C4-2B (cell line): Measurements from ENCODE around the gene OR52B2.

ENCODE experiments used
- H3K27ac ChIP-seq: fragments of 450-650 bp; 2 replicates; pipeline ENCODE4 v1.5.1; 2017
- CTCF ChIP-seq: fragments of 450-650 bp; conservative IDR thresholded peaks from 2 replicates; pipeline ENCODE4 v1.5.1; 2017; ENCODE audit warnings: mild to moderate bottlenecking
- ZFX ChIP-seq: fragments of 450-650 bp; IDR thresholded peaks from 2 replicates; pipeline ENCODE4 v1.6.1; 2017

The OR52B2 gene

GRCh38 chr11:6170226-6170625 lies at the start of gene OR52B2:
Gene OR52B2, minus strand, starts transcription at chr11:6170326. Its CDS starts 0 bp downstream, at chr11:6170326.
- TF ChIP-seq ZFX: no peak
- no peak for TF ChIP-seq CTCF
- H3K27ac ChIP-seq: no peak within 1 kb of the TSS

DNA sequence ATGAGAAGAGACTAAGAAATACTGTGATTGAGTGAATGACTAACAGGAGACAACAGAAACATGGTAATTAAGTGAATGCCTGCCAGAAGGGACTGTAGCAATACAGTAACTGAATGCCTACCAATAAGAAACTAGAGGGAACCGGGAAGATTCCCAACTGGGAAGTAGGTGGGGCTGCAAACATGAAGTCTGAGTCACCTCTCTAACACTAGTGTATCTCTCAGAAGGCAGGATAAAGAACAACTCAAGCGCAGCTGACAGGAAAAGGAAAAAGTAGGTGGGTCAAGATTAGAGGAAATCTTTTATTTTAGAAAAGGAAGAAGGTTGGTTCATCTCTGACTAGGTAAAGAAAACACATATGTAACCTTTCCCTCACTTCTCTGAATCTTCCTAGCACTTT lies 49.2 kb upstream of the OR52B2 start:
- TF ChIP-seq CTCF (no peak), ZFX (no peak)

DNA sequence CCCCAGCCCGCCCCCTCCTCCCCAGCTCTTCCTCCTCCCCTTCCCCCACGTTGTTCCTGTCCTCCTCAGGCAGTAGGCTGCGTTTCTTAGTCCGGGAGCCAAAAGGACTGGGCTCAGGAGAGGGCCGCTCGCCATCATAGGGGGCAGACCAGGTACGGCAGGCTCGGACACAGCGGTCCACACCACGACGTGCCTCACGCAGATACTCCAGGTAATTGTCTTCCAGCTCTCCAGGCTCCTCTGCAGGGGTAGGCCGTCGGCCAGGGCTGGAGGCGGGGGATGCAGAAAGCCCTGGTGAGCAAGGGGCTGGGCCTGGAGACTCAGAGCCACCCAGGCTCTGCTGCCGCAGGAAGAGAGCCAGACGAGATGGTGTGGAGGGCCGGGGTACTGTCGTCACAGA lies 47.6 kb upstream of the OR52B2 start:
- no peak overlapping the region for H3K27ac ChIP-seq
- TF ChIP-seq ZFX (no peak), CTCF (no peak)

More for the DNA sequence above, 49.2 kb upstream of the OR52B2 start:
- H3K27ac ChIP-seq: no peak overlapping the region

- H3K27ac ChIP-seq: no peak overlapping the region
- TF ChIP-seq CTCF: no peak
- TF ChIP-seq ZFX: no peak
These were observed 46.4 kb upstream of the OR52B2 start for GRCh38 chr11:6216501-6216900.

- H3K27ac ChIP-seq: no peak overlapping the region
- no peak for TF ChIP-seq ZFX
- no peak for TF ChIP-seq CTCF
These were observed 44.4 kb upstream of the OR52B2 start for GRCh38 chr11:6214530-6214929.

DNA sequence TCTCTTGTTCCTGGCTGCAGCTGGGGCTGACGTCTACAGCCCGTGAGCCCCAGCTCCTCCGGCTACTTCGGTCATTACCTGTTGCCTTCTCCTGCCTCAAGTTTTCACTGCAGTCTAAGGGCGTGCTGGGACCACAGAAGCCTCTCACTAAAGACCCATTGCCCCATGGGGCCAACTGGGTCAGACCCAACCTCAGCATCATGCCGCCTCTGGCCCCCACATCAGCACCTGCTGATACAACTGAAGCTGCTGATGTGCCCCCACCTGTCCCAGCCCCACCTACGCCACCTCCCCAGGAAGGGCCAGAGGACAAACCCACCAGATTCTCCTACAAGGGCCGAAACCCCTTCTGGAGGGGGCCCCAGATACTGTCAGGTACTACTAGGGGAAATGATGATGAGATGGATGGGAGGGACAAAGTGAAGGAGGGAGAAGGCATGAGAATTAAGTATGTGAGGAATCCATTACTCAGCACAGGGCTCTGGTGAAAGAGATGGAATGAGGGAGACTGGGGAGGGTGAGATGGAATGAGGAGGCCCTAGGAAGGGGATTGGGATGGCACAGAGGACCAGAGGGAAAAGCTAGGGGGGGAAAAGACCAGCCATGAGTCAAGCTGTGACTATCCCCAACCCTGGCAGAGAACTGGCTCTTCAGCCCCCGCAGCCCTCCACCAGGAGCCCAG lies 40.3 kb upstream of the OR52B2 start:
- H3K27ac ChIP-seq: no peak overlapping the region
- TF ChIP-seq ZFX: no peak
- TF ChIP-seq CTCF: no peak

- H3K27ac ChIP-seq: no peak overlapping the region
- TF ChIP-seq ZFX (no peak), CTCF (no peak)
These were observed 39.7 kb upstream of the OR52B2 start for GRCh38 chr11:6209801-6210200.
